ENCODE measurements around the gene EPDR1.
"Not testable (repeated sequence)": the region's sequence is repeated elsewhere in the genome, so short reads cannot be mapped to it uniquely, and the experiment has no call there.

Gene EPDR1

GRCh38 chr7:37944737-37945054, 24.3 kb downstream of the EPDR1 start:
- TF ChIP-seq, protein P1, sequence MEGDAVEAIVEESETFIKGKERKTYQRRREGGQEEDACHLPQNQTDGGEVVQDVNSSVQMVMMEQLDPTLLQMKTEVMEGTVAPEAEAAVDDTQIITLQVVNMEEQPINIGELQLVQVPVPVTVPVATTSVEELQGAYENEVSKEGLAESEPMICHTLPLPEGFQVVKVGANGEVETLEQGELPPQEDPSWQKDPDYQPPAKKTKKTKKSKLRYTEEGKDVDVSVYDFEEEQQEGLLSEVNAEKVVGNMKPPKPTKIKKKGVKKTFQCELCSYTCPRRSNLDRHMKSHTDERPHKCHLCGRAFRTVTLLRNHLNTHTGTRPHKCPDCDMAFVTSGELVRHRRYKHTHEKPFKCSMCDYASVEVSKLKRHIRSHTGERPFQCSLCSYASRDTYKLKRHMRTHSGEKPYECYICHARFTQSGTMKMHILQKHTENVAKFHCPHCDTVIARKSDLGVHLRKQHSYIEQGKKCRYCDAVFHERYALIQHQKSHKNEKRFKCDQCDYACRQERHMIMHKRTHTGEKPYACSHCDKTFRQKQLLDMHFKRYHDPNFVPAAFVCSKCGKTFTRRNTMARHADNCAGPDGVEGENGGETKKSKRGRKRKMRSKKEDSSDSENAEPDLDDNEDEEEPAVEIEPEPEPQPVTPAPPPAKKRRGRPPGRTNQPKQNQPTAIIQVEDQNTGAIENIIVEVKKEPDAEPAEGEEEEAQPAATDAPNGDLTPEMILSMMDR (IDR thresholded peaks at IDR 0.05): no peak
- Histone ChIP-seq H3K27ac (no peak overlapping the region), H3K4me1 (ENCODE audit: control insufficient read depth in 1 of 2, insufficient read depth in 1 of 2, low read depth in 1 of 2, low read length in 1 of 2) (no peaks in the 10 kb centered on the region), H3K27me3 (no peaks in the 10 kb centered on the region), H3K36me3 (no peaks in the 10 kb centered on the region), H3K9me3 (no peaks in the 10 kb centered on the region), H3K4me3 (ENCODE audit: low read depth in 1 of 2, low read length in 1 of 2) (no peak overlapping the region)

DNA sequence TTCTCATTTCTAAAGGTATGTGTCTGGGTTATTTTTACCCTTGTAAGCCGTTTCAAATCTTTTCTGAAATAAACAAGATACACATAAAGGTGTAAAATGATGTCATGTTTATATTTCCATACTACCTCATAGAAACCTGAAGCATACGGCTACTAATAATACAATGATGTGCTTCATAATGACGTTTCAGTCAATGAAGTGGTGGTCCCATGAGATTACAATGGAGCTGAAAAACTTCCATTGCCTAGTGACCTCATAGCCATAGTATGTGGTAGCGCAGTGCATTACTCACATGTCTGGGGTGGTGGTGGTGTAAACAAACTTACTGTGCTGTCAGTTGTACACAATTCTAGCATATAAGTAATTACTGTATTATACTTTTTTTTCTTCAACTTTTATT, 24.9 kb downstream of the EPDR1 start:
- Histone ChIP-seq H3K27ac (no peak overlapping the region), H3K9me3 (no peaks in the 10 kb centered on the region), H3K36me3 (no peaks in the 10 kb centered on the region), H3K4me1 (ENCODE audit: control insufficient read depth in 1 of 2, insufficient read depth in 1 of 2, low read depth in 1 of 2, low read length in 1 of 2) (no peaks in the 10 kb centered on the region), H3K27me3 (no peaks in the 10 kb centered on the region), H3K4me3 (ENCODE audit: low read depth in 1 of 2, low read length in 1 of 2) (no peak overlapping the region)
- TF ChIP-seq, protein P1 (IDR thresholded peaks at IDR 0.05): no peak

- TF ChIP-seq, protein P1 (IDR thresholded peaks at IDR 0.05): no peak
- no peaks in the 10 kb centered on the region for H3K27me3 ChIP-seq
These were observed 26.9 kb downstream of the EPDR1 start for GRCh38 chr7:37947138-37947940.

DNA sequence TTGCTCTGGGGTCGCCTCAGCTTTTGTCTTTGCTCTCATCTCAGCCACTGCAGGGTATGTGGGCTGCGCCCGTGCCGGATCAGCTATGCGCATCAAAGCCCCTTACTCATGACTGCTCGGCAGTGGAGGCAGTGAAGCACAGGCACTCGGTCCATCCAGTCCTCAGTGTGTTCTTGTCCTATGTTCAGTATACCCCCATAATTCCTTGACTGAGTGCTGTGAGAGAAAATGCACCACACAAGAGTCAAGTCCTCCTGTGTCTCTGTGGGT, 27.4 kb downstream of the EPDR1 start:
- Histone ChIP-seq H3K27ac (no peak overlapping the region), H3K36me3 (no peaks in the 10 kb centered on the region), H3K4me1 (ENCODE audit: control insufficient read depth in 1 of 2, insufficient read depth in 1 of 2, low read depth in 1 of 2, low read length in 1 of 2) (peaks cover 11 to 12% of the 10 kb centered on the region in 2 experiments), H3K9me3 (no peaks in the 10 kb centered on the region), H3K4me3 (ENCODE audit: low read depth in 1 of 2, low read length in 1 of 2) (no peak overlapping the region), H3K27me3 (no peaks in the 10 kb centered on the region)
- TF ChIP-seq, protein P1 (IDR thresholded peaks at IDR 0.05): no peak

More at GRCh38 chr7:37947138-37947940, 26.9 kb downstream of the EPDR1 start:
- Histone ChIP-seq H3K36me3 (no peaks in the 10 kb centered on the region), H3K4me1 (ENCODE audit: control insufficient read depth in 1 of 2, insufficient read depth in 1 of 2, low read depth in 1 of 2, low read length in 1 of 2) (peaks cover 5 to 6% of the 10 kb centered on the region in 2 experiments), H3K27ac (no peak overlapping the region), H3K4me3 (ENCODE audit: low read depth in 1 of 2, low read length in 1 of 2) (no peak overlapping the region), H3K9me3 (no peaks in the 10 kb centered on the region)

- Histone ChIP-seq H3K4me3 (ENCODE audit: low read depth in 1 of 2, low read length in 1 of 2) (no peak overlapping the region), H3K27ac (no peak overlapping the region), H3K9me3 (no peaks in the 10 kb centered on the region), H3K27me3 (no peaks in the 10 kb centered on the region), H3K4me1 (ENCODE audit: control insufficient read depth in 1 of 2, insufficient read depth in 1 of 2, low read depth in 1 of 2, low read length in 1 of 2) (peaks cover 26 to 30% of the 10 kb centered on the region in 2 experiments), H3K36me3 (no peaks in the 10 kb centered on the region)
- TF ChIP-seq, protein P1 (IDR thresholded peaks at IDR 0.05): no peak
These were observed 31.8 kb downstream of the EPDR1 start for GRCh38 chr7:37952240-37952639.

- peaks cover 26 to 30% of the 10 kb centered on the region in 2 experiments for H3K4me1 ChIP-seq (ENCODE audit: control insufficient read depth in 1 of 2, insufficient read depth in 1 of 2, low read depth in 1 of 2, low read length in 1 of 2)
- not testable (repeated sequence) for H3K27me3 ChIP-seq; H3K9me3 ChIP-seq; H3K4me3 ChIP-seq (ENCODE audit: low read depth in 1 of 2, low read length in 1 of 2); H3K36me3 ChIP-seq; H3K27ac ChIP-seq
These were observed 33.8 kb downstream of the EPDR1 start for GRCh38 chr7:37954217-37954616.

All from neutrophil (primary cell).